ENCODE results near the gene IFTAP. TPM values are rescaled to one million over a fixed set of nuclear protein-coding genes. Genes with fewer than 3 reads are reported as not detected.

IFTAP gene
- polyA plus RNA-seq, 1 of the 3 experiments (the other 2 are of a cell fraction), result 21.8 TPM

DNA sequence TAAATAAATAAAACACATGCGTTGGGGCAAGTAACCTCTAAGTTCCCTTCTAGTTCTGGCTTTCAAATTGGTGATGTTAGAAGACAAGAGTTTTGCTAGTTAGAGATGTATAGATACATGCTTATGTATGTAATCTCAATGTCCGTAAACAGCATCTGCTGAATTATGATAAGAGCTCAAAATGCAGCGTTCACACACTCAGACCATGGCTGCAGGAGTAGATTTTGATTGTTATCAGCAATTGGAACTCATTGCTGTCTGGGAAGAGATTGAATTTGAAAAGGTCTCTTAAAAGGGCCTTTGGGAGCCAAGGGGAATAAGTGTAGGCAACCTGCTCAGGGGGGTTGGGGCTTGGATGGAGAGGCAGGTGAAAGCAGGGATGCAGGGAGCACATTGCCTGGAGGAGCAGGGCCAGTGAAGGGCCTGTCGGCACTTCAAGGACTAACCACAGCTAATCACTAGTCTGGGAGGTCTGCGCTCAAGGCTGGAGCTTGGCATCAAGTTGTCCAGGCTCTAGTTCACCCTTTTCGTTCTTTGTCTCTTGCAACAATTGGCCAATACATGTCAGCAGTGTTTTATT lies 29.2 kb upstream of the IFTAP start:
- Histone ChIP-seq H3K4me3 (ENCODE audit: low read depth in 2 of 2, low read length in 1 of 2) (peak overlapping the region; percentile 48 to 67), H3K9me2 (no peaks in the 10 kb centered on the region), H3K27me3 (ENCODE audit: insufficient read depth) (no peaks in the 10 kb centered on the region), H2AFZ (ENCODE audit: low read depth) (peak overlapping the region; percentile 77; the same call in 1 of the 2 replicates), H3K9me3 (no peaks in the 10 kb centered on the region), H3K9ac (no peak overlapping the region), H3K36me3 (replicated peaks in 1 of 2; ENCODE audit: control insufficient read depth in 1 of 2, insufficient read depth in 2 of 2, low read length in 1 of 2) (no peaks in the 10 kb centered on the region), H3K79me2 (ENCODE audit: insufficient read depth) (no peaks in the 10 kb centered on the region), H3K4me2 (peak overlapping the region; percentile 74), H3F3A (replicated peaks; ENCODE audit: insufficient read depth) (no peaks in the 10 kb centered on the region), H3K4me1 (ENCODE audit: control insufficient read depth in 1 of 2, insufficient read depth in 2 of 2, low read depth in 1 of 2, low read length in 1 of 2) (peaks cover 0 to 32% of the 10 kb centered on the region in 2 experiments; a peak in 2 of 4 replicates), H4K20me1 (ENCODE audit: insufficient read depth) (no peaks in the 10 kb centered on the region), H3K27ac (ENCODE audit: low read depth in 2 of 2, low read length in 1 of 2) (peak overlapping the region in 1 of 2 experiments; percentile 100; a peak in 2 of 4 replicates)
- POLR2A ChIA-PET, result interaction anchor here (1.0 to 2.7 kb wide), 13 partner anchors 11 to 182 kb away, joined by 3 to 43 read pairs (median 5); partner anchors contain the start of gene TRAF6
- DNase-seq, result peak; percentile 57
- CTCF ChIA-PET, result interaction anchor here (0.7 to 8.2 kb wide), 55 partner anchors 11 to 533 kb away, joined by 3 to 199 read pairs (median 7); partner anchors contain the start of genes IFTAP, RAG2 and TRAF6
- TF ChIP-seq TEAD4 (IDR thresholded peaks at IDR 0.05; ENCODE audit: borderline replicate concordance, insufficient read depth) (0 out of 2 replicates have a peak, but pooled peaks have one; percentile 28), JUND (IDR thresholded peaks at IDR 0.05) (no peak), MEF2A (IDR thresholded peaks at IDR 0.05; ENCODE audit: borderline replicate concordance, low read depth) (no peak), CHD2 (IDR thresholded peaks at IDR 0.05; ENCODE audit: low read length, partially characterized antibody) (peak; percentile 84), RFX5 (IDR thresholded peaks at IDR 0.05; ENCODE audit: low read length) (no peak; the same call in 1 of the 2 replicates), FOXM1 (IDR thresholded peaks at IDR 0.05; ENCODE audit: low read depth) (peak; percentile 11; the same call in 1 of the 2 replicates), MXI1 (IDR thresholded peaks at IDR 0.05; ENCODE audit: low read depth, low read length) (peak; percentile 36; the same call in 1 of the 2 replicates), RCOR1 (IDR thresholded peaks at IDR 0.05; ENCODE audit: low read length) (peak; percentile 96), TCF12 (IDR thresholded peaks at IDR 0.05) (peak; percentile 64), GATA2 (CRISPR knock-in tag; IDR thresholded peaks at IDR 0.05) (peak; percentile 100), EZH2phosphoT487 (IDR thresholded peaks at IDR 0.05; ENCODE audit: borderline replicate concordance, low read depth) (no peak), FOXJ3 (CRISPR knock-in tag; IDR thresholded peaks at IDR 0.05) (peak; percentile 97), SMC3 (IDR thresholded peaks at IDR 0.05; ENCODE audit: low read depth, low read length) (no peak; the same call in 1 of the 2 replicates), NFIC (IDR thresholded peaks at IDR 0.05; ENCODE audit: borderline replicate concordance) (no peak), EP300 (IDR thresholded peaks at IDR 0.05; ENCODE audit: borderline replicate concordance in 1 of 2, low read depth in 1 of 2, low read length in 1 of 2) (peak in 1 of 2 experiments; percentile 98; a peak in 2 of 4 replicates), FOSL2 (IDR thresholded peaks at IDR 0.05; ENCODE audit: borderline replicate concordance, low read depth) (no peak), RXRA (IDR thresholded peaks at IDR 0.05; ENCODE audit: borderline replicate concordance, low read depth) (no peak), RAD21 (IDR thresholded peaks at IDR 0.05; ENCODE audit: low read length) (peak; percentile 28; the same call in 1 of the 2 replicates), GABPA (IDR thresholded peaks at IDR 0.05; ENCODE audit: low read depth) (no peak), ELF1 (IDR thresholded peaks at IDR 0.05) (no peak), TAF1 (IDR thresholded peaks at IDR 0.05; ENCODE audit: borderline replicate concordance, low read depth, low read length) (no peak)
- TF ChIP-seq, protein P1, sequence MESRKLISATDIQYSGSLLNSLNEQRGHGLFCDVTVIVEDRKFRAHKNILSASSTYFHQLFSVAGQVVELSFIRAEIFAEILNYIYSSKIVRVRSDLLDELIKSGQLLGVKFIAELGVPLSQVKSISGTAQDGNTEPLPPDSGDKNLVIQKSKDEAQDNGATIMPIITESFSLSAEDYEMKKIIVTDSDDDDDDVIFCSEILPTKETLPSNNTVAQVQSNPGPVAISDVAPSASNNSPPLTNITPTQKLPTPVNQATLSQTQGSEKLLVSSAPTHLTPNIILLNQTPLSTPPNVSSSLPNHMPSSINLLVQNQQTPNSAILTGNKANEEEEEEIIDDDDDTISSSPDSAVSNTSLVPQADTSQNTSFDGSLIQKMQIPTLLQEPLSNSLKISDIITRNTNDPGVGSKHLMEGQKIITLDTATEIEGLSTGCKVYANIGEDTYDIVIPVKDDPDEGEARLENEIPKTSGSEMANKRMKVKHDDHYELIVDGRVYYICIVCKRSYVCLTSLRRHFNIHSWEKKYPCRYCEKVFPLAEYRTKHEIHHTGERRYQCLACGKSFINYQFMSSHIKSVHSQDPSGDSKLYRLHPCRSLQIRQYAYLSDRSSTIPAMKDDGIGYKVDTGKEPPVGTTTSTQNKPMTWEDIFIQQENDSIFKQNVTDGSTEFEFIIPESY (IDR thresholded peaks at IDR 0.05; ENCODE audit: borderline replicate concordance, low read depth), result no peak
- TF ChIP-seq, protein P2, sequence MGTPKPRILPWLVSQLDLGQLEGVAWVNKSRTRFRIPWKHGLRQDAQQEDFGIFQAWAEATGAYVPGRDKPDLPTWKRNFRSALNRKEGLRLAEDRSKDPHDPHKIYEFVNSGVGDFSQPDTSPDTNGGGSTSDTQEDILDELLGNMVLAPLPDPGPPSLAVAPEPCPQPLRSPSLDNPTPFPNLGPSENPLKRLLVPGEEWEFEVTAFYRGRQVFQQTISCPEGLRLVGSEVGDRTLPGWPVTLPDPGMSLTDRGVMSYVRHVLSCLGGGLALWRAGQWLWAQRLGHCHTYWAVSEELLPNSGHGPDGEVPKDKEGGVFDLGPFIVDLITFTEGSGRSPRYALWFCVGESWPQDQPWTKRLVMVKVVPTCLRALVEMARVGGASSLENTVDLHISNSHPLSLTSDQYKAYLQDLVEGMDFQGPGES (IDR thresholded peaks at IDR 0.05; ENCODE audit: low read depth, low read length), result no peak
- TF ChIP-seq, protein P3, sequence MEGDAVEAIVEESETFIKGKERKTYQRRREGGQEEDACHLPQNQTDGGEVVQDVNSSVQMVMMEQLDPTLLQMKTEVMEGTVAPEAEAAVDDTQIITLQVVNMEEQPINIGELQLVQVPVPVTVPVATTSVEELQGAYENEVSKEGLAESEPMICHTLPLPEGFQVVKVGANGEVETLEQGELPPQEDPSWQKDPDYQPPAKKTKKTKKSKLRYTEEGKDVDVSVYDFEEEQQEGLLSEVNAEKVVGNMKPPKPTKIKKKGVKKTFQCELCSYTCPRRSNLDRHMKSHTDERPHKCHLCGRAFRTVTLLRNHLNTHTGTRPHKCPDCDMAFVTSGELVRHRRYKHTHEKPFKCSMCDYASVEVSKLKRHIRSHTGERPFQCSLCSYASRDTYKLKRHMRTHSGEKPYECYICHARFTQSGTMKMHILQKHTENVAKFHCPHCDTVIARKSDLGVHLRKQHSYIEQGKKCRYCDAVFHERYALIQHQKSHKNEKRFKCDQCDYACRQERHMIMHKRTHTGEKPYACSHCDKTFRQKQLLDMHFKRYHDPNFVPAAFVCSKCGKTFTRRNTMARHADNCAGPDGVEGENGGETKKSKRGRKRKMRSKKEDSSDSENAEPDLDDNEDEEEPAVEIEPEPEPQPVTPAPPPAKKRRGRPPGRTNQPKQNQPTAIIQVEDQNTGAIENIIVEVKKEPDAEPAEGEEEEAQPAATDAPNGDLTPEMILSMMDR (IDR thresholded peaks at IDR 0.05), result no peak
- TF ChIP-seq, protein P4, sequence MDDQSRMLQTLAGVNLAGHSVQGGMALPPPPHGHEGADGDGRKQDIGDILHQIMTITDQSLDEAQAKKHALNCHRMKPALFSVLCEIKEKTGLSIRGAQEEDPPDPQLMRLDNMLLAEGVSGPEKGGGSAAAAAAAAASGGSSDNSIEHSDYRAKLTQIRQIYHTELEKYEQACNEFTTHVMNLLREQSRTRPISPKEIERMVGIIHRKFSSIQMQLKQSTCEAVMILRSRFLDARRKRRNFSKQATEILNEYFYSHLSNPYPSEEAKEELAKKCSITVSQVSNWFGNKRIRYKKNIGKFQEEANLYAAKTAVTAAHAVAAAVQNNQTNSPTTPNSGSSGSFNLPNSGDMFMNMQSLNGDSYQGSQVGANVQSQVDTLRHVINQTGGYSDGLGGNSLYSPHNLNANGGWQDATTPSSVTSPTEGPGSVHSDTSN (IDR thresholded peaks at IDR 0.05), result no peak
- WGBS (ENCODE audit: low lambda C conversion rate), result 51% methylated on average over 6 of the region's 6 CpGs

All from SK-N-SH (cell line).